ENCODE measurements around the gene CXCL14.

Gene CXCL14

GRCh38 chr5:135587721-135588663 is 9.2 kb upstream of the CXCL14 start:
- Mint-ChIP-seq H3K36me3 (ENCODE audit: low read depth) (no peaks in the 10 kb centered on the region), H3K27me3 (peaks cover 17% of the 10 kb centered on the region), H3K4me1 (ENCODE audit: low read depth) (no peaks in the 10 kb centered on the region), H3K27ac (no peak overlapping the region), H3K4me3 (no peak overlapping the region), H3K9me3 (no peaks in the 10 kb centered on the region)

- Mint-ChIP-seq H3K27me3 (peaks cover 31% of the 10 kb centered on the region), H3K36me3 (ENCODE audit: low read depth) (no peaks in the 10 kb centered on the region), H3K4me1 (ENCODE audit: low read depth) (no peaks in the 10 kb centered on the region), H3K4me3 (no peak overlapping the region), H3K9me3 (no peaks in the 10 kb centered on the region), H3K27ac (no peak overlapping the region)
Observed at GRCh38 chr5:135584918-135585317, 6.1 kb upstream of the CXCL14 start.

GRCh38 chr5:135584276-135584675 is 5.5 kb upstream of the CXCL14 start:
- Mint-ChIP-seq H3K4me3 (no peak overlapping the region), H3K9me3 (no peaks in the 10 kb centered on the region), H3K27me3 (peaks cover 37% of the 10 kb centered on the region), H3K27ac (no peak overlapping the region), H3K36me3 (ENCODE audit: low read depth) (no peaks in the 10 kb centered on the region), H3K4me1 (ENCODE audit: low read depth) (no peaks in the 10 kb centered on the region)

- Mint-ChIP-seq H3K27ac (no peak overlapping the region), H3K36me3 (ENCODE audit: low read depth) (no peaks in the 10 kb centered on the region), H3K9me3 (no peaks in the 10 kb centered on the region), H3K4me3 (no peak overlapping the region), H3K4me1 (ENCODE audit: low read depth) (no peaks in the 10 kb centered on the region), H3K27me3 (peaks cover 55% of the 10 kb centered on the region)
Observed at GRCh38 chr5:135582099-135582781, 3.4 kb upstream of the CXCL14 start.

- no peak overlapping the region for H3K27ac Mint-ChIP-seq
- H3K4me3 Mint-ChIP-seq = no peak overlapping the region
- peaks cover 57% of the 10 kb centered on the region for H3K27me3 Mint-ChIP-seq
- no peaks in the 10 kb centered on the region for H3K36me3 Mint-ChIP-seq (ENCODE audit: low read depth)
- H3K9me3 Mint-ChIP-seq = no peaks in the 10 kb centered on the region
- no peaks in the 10 kb centered on the region for H3K4me1 Mint-ChIP-seq (ENCODE audit: low read depth)
Observed at GRCh38 chr5:135578305-135578684, 496 bp downstream of the CXCL14 start.

GRCh38 chr5:135577421-135577820 is 1.4 kb downstream of the CXCL14 start:
- Mint-ChIP-seq H3K4me1 (ENCODE audit: low read depth) (no peaks in the 10 kb centered on the region), H3K9me3 (no peaks in the 10 kb centered on the region), H3K4me3 (no peak overlapping the region), H3K27me3 (peaks cover 53% of the 10 kb centered on the region), H3K27ac (no peak overlapping the region), H3K36me3 (ENCODE audit: low read depth) (no peaks in the 10 kb centered on the region)

- H3K4me1 Mint-ChIP-seq (ENCODE audit: low read depth) = no peaks in the 10 kb centered on the region
Observed at GRCh38 chr5:135576075-135576599, 2.7 kb downstream of the CXCL14 start.

GRCh38 chr5:135574493-135574892 is 4.3 kb downstream of the CXCL14 start:
- Mint-ChIP-seq H3K4me3 (no peak overlapping the region), H3K9me3 (no peaks in the 10 kb centered on the region), H3K27ac (no peak overlapping the region), H3K27me3 (peaks cover 37% of the 10 kb centered on the region), H3K36me3 (ENCODE audit: low read depth) (no peaks in the 10 kb centered on the region), H3K4me1 (ENCODE audit: low read depth) (no peaks in the 10 kb centered on the region)

More at GRCh38 chr5:135576075-135576599, 2.7 kb downstream of the CXCL14 start:
- Mint-ChIP-seq H3K4me3 (no peak overlapping the region), H3K27ac (no peak overlapping the region), H3K9me3 (no peaks in the 10 kb centered on the region), H3K36me3 (ENCODE audit: low read depth) (no peaks in the 10 kb centered on the region), H3K27me3 (peaks cover 50% of the 10 kb centered on the region)

GRCh38 chr5:135571902-135572301 is 6.9 kb downstream of the CXCL14 start:
- H3K36me3 Mint-ChIP-seq (ENCODE audit: low read depth) = no peaks in the 10 kb centered on the region
- H3K9me3 Mint-ChIP-seq = no peaks in the 10 kb centered on the region
- H3K4me1 Mint-ChIP-seq (ENCODE audit: low read depth) = no peaks in the 10 kb centered on the region
- H3K27me3 Mint-ChIP-seq = peaks cover 14% of the 10 kb centered on the region
- no peak overlapping the region for H3K27ac Mint-ChIP-seq
- no peak overlapping the region for H3K4me3 Mint-ChIP-seq

GRCh38 chr5:135571066-135571609 is 7.7 kb downstream of the CXCL14 start:
- Mint-ChIP-seq H3K9me3 (no peaks in the 10 kb centered on the region), H3K4me3 (no peak overlapping the region), H3K4me1 (ENCODE audit: low read depth) (no peaks in the 10 kb centered on the region), H3K36me3 (ENCODE audit: low read depth) (no peaks in the 10 kb centered on the region), H3K27me3 (peaks cover 13% of the 10 kb centered on the region), H3K27ac (no peak overlapping the region)

- H3K4me1 Mint-ChIP-seq (ENCODE audit: low read depth) = no peaks in the 10 kb centered on the region
- H3K4me3 Mint-ChIP-seq = no peak overlapping the region
- H3K27ac Mint-ChIP-seq = no peak overlapping the region
- H3K27me3 Mint-ChIP-seq = peaks cover 10% of the 10 kb centered on the region
- no peaks in the 10 kb centered on the region for H3K9me3 Mint-ChIP-seq
- H3K36me3 Mint-ChIP-seq (ENCODE audit: low read depth) = no peaks in the 10 kb centered on the region
Observed at GRCh38 chr5:135570453-135570764, 8.4 kb downstream of the CXCL14 start.

GRCh38 chr5:135569755-135570452 is 8.9 kb downstream of the CXCL14 start:
- Mint-ChIP-seq H3K36me3 (ENCODE audit: low read depth) (no peaks in the 10 kb centered on the region), H3K4me3 (no peak overlapping the region), H3K4me1 (ENCODE audit: low read depth) (no peaks in the 10 kb centered on the region), H3K27ac (no peak overlapping the region), H3K27me3 (peaks cover 14% of the 10 kb centered on the region), H3K9me3 (no peaks in the 10 kb centered on the region)

- Mint-ChIP-seq H3K27me3 (peaks cover 14% of the 10 kb centered on the region), H3K27ac (no peak overlapping the region), H3K4me1 (ENCODE audit: low read depth) (no peaks in the 10 kb centered on the region), H3K9me3 (no peaks in the 10 kb centered on the region), H3K36me3 (ENCODE audit: low read depth) (no peaks in the 10 kb centered on the region), H3K4me3 (no peak overlapping the region)
Observed at GRCh38 chr5:135568923-135569360, 9.8 kb downstream of the CXCL14 start.

GRCh38 chr5:135568246-135568645 is 10.5 kb downstream of the CXCL14 start:
- Mint-ChIP-seq H3K9me3 (no peaks in the 10 kb centered on the region), H3K4me3 (no peak overlapping the region), H3K27me3 (peaks cover 14% of the 10 kb centered on the region), H3K36me3 (ENCODE audit: low read depth) (no peaks in the 10 kb centered on the region), H3K4me1 (ENCODE audit: low read depth) (no peaks in the 10 kb centered on the region), H3K27ac (no peak overlapping the region)

- Mint-ChIP-seq H3K4me3 (no peak overlapping the region), H3K4me1 (ENCODE audit: low read depth) (no peaks in the 10 kb centered on the region), H3K9me3 (no peaks in the 10 kb centered on the region), H3K27ac (no peak overlapping the region), H3K36me3 (ENCODE audit: low read depth) (no peaks in the 10 kb centered on the region), H3K27me3 (peaks cover 12% of the 10 kb centered on the region)
Observed at GRCh38 chr5:135567661-135568060, 11.1 kb downstream of the CXCL14 start.

Measured in stimulated activated naive CD8-positive, alpha-beta T cell treated with anti-CD3 and anti-CD28 coated beads, Interleukin-15, Interleukin-2, amounts not matched to agents 100 ng/mL and 50 ng/mL, for 24 hours (primary cell).